GM21786 (cell line): ENCODE measurements around the gene DGKB.
"Not testable (repeated sequence)": the region's sequence is repeated elsewhere in the genome, so short reads cannot be mapped to it uniquely, and the experiment has no call there.

Source experiments
- ATAC-seq: cut with Tn5 transposase; IDR thresholded peaks from one replicate; pipeline ENCODE4 v1.9.1; 2021; ENCODE audit not compliant: unreplicated experiment

DGKB gene

DNA sequence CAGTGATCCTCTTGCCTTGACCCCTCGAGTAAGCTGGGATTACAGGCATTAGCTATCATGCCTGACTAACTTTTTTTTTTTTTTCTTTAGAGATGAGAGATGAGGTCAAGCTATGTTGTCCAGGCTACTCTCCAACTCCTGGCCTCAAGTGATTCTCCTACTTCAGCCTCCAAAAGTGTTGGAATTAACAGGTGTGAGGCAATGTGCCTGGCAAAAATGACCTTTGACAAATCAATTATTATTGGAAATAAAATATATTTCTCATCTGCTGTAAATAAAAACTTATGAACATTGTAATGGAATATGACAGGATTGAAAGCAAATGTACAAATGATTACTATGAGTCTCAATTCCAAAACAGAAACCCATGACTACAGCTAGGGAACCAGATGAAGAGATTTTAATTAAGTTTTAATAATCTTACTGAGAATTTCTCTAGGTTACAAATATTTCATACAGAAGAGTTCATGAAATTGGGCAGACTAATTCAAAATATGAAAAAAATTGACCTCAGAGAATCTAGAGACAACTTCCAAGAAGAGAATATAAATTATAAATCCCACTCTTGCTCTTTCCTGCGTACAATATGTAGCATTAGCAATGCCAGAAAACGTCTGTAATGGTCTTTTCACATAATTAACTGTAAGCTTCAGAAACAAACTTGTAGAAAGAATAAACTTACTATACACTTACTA is 414.7 kb downstream of the DGKB start:
- ATAC-seq: no peak

DNA sequence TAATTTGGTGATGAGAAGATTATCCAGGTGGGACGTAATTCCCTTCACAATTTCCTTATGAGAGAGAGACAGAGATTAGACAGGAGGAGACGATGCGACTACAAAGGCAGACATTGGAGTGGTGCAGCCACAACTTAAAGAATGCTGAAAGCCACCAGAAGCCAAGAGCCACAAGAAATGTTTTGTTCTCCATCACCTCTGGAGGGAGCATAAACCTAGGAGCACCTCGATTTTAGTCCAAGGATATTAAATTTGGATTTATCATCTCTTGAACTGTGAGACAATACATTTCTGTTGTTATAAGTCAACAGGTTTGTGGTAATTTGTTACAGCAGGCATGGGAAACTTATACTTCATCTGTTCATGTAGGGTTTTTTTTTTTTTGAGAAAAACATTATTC is 418.9 kb downstream of the DGKB start:
- ATAC-seq: no peak

DNA sequence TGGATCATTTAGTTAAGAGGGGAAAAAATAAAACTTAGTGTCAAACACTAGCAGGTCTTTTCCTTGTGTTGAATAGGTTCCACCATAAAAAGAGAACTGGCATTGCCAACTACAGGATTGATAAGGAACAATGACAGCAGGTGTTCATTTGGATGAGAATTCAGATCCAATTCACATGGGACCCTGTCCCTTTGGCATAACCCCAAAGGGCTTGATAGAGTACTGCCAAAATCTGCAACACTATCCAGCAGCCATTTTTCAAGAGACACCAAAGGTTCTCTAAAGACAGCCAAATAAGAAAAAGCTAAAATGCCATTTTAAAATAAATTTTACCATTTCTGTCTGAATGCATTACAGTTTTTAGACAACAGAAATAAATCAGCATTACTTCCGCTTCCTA is 422.3 kb downstream of the DGKB start:
- ATAC-seq: no peak

DNA sequence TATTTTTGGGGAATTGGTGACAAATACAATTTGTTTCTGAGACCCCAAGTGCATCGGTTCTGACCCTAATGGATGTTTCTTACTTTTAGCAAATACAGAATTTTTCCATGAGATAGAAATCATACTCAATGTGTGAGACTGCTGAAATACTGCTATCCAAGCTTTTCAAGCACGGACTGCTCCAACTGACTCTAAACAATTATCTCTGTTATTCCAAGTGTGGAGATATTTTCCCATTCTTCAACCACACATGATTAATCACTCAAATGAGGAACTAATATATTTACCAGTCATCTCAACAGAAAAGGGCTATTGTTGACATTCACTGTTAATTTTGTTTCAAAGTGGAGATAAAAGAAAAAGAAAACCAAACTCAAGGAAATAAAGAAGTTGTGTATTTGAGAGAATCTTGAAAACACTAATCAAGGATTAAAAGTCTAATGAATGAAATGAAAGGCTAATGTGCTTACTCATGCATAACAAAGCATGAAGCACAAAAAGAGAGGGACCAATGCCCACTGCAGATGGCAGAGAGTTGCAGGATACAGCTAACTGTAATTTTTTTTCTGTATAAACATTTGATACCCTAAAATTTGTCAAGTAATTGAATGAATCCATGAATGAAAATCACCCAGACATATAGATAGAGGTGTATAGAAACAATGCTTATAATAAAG is 423.6 kb downstream of the DGKB start:
- ATAC-seq: no peak

DNA sequence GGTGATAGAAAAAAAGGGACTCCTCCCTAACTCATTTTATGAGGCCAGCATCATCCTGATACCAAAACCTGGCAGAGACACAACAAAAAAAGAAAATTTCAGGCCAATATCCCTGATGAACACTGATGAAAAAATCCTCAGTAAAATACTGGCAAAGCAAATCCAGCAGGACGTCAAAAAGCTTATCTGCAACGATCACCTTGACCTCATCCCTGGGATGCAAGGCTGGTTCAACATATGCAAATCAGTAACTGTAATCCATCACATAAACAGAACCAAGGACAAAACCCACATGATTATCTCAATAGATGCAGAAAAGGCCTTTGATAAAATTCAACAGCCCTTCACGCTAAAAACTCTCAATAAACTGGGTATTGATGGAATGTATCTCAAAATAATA is 440.8 kb downstream of the DGKB start:
- not testable (repeated sequence) for ATAC-seq

DNA sequence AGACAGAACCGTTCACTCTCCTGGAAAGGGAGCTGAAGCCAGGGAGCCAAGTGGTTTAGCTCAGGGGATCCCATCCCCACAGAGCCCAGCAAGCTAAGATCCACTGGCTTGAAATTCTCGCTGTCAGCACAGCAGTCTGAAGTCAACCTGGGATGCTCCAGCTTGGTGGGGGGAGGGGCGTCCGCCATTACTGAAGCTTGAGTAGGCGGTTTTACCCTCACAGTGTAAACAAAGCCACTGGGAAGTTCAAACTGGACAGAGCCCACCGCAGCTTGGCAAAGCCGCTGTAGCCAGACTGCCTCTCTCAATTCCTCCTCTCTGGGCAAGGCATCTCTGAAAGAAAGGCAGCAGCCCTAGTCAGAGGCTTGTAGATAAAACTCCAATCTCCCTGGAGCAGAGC is 443.7 kb downstream of the DGKB start:
- ATAC-seq: not testable (repeated sequence)

DNA sequence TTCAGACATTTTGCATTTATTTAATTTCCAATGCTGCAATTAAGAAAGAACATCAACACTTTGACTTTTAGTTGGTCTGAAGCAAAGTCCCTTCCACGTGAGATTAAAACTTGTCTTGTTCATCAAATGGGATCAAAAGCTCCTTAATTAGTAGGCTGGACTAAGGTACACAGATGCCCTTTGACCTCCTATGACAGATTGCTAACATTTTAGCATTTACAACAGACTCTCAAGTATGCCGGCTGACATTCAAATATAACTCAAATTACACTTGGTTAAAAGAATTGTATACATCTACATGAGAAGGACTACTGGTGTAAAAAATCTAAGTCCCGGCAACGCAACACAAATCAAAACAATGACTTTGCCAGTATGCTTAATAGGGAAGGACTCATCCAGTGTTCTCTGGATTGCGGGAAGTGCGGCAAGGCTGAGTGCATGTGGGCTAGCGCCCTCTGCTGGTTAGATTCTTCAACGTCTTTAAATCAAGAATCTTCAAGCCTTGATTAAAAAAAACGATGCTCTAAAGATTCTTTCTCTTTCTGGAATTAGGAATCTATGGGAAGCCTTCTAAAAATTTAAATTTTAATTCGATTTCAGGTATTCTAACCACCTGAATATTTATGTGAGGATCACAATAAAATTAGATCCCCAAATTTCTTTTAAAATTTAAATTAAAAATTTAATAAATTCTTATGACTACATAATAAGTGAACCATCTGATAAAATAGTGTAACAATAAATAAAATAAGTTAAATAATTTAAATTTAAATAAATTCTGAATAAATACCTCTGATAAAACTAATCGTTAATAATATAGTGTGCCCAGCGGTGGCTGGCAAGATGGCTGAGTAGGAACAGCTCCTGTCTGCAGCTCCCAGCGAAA is 444.7 kb downstream of the DGKB start:
- peak; percentile 76 for ATAC-seq

DNA sequence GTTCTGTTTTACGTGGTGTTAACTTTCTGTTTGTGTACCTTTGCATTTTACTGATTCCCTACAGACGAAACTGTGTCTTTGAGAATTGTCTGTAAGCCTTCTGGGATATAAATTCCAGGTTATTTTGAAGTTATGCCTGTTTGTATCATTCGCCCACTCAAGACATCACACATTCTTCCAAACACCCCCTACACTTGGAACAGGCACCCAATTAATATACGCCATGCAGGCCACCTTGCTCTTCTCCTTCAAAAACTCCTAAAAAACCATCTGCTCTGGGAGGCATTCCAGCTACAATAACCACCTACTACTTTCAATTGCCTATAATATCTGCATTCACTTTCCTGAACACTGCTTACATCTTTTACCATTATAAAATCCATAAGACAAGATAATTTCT is 453.3 kb downstream of the DGKB start:
- ATAC-seq: no peak

DNA sequence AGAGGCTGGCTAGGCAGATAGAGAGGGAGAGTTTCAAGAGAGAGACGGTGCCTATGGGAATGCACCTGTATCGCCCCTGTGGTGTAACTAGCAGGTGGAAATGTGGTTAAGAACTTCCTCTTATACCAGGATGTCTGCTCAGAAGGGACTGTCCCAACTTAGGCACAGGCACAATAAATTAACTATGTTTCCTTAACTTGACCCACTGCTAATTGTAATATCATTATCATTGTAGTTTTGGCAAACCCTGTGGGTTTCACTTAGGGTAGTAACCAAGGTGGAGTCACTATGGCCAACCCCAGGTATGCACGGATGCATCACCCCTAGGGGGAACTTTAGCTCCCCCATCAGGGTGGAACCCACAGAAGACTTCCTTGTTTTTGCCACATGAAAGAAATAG is 455.7 kb downstream of the DGKB start:
- ATAC-seq: peak; percentile 80

DNA sequence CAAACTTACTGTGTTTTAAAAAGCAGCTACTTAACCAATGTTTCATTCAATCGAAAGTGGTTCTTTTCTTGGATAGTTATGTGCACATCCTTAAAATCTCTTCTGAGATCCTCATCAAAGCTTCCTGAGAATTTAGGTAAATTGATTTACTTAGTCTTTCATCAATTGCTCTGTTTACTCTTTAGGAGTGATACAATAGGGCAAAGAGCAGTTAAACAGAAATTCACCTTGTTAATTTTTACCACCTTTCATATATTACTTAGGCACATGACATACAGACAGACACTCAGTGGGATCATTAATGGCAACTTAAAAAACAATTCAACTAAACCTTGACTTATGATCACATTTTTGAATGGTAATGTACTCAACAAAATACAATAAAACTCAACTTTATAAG is 456.3 kb downstream of the DGKB start:
- no peak for ATAC-seq

DNA sequence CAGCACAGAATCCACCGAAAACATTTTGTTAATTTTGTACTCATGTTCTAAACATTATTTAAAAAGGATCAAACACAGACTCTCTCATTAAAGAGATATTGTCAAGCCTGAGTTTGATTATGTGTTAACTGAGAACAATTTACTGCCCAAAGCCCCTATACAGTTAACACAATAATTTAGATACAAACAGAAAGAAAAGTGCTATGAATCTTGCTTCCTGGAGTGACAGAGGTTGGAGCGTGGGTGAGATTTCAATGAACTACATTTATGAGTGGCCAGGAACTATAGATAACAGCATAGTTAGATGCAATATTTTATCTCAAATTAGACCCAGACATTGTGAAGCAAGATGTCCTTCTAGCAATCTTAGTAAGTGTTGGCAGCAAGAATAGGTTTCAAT is 464.2 kb downstream of the DGKB start:
- ATAC-seq: no peak

DNA sequence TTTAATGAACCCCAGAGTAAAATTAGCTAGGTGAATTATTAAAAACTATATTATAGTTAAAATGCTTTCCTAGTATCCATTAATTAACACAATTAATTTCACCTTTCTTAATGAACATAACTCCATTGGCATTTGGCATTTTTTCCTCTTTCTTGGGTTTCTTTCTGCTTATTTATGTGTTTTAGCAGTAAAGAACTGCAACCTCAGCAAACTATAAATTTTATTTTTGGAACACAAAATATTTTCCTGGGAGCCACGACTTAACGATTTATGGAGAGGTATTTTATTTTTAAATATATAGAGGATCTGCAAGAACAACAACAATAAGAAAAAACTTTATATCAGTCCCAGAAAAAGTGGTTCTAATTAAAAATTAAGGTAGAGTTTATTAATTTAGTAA is 465.7 kb downstream of the DGKB start:
- no peak for ATAC-seq

DNA sequence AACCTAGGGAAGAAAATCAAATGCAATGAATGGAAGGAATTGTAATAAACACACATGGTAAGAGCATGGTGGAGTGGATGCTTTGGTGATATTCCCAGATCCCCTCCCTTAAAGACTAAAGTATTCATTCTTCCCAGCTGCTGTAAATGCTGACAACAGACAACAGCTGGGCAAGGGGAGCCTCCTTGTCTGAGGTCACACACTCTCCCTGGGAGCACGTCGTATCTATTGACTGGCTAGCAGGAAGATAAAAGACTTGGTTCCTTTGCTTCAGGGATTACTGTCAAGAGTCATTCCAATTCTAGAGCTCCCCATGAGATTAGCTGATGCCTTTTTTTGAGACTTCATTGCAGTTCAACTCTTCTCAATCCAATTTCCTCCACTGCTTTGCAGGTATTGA is 469.6 kb downstream of the DGKB start:
- ATAC-seq: no peak

DNA sequence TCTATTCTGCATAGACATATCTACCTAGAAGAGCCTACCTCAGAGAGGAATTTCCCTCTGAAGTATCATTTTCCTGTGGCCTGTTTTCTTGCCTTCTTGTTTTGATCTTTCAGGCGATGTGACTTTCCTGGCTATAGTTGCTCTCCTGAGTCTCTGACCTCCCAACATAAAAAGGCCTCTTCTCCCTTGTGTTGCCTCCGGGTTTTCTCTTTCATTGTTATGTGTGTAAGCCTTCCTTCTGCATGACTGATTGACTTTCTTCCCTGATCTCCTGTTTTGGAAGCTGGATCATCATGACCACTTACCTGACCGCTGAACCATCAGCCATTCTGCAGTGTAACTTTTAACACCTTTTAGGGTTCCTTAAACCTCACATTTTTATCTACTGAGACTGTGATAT is 471.6 kb downstream of the DGKB start:
- no peak for ATAC-seq

DNA sequence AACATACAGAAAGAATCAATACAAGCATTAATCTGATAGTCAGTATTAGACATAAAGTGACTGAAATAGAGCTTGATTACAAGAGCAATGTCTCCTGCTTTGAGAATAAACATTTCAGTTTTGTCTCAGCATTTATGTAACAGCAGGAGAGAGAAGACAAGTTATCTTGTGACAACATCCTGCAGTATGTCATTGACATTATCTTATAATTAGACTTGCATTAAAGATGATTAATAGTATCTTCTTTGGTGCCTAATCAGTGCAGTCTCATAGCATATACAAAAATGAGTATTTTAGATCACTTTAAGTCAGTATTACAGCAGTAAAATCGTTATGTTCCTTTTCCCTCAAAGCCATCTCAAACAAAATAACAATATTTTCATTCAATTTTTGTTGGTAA is 477.0 kb downstream of the DGKB start:
- ATAC-seq: no peak

DNA sequence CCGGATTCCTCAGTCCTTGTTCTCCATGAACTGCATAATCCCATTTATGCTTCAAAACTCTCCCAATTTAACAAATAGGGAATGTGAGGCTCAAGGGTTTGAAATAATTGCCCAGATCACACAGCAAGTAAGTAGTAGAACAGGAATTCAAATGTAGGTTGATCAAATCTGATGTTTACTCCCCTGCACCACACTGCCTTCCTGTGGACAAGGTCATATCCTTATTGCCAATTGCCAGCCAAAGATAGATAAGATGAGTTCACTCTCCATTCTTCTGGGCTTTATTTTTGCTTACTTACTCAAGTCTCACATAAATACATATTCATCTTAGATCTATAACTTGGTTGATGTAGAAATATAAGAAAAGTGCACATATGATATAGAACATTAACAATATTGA is 477.9 kb downstream of the DGKB start:
- ATAC-seq: no peak

DNA sequence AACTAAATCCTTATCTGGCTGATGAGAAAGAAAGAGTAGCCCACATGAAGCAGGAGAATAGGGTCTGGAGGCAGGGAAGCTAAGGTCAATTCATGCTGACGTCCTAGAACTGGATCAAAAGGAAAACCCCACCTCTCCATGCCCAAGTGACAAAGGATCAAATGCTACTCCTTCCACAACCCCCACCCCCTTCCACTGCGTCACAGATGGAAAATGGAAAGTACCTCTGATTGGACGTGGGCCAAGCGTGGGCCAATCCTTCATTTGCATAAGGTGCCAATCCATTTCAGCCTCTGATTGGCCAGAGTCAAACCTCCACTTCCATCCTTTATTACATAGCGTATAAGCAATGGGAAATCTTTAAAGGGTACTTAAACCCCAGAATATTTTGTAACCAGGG is 481.8 kb downstream of the DGKB start:
- ATAC-seq: no peak

DNA sequence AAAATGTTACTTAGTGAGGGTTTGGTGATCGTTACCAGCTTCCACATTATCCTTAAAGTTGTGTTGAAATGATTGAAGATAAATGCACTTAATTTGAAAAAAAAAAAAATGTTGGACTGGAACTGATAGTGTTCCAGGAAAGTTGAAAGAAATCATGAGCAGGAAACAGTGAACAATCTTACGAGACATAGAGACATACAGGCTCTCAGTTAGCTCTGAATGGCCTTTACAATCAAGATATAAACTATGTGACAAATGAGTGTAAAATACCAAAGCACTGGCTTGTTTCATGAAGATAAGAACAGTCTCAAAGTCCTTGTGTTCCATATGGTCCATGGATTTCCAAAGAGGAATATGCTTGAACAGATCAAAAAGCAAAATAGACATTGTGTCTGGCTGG is 483.0 kb downstream of the DGKB start:
- no peak for ATAC-seq

DNA sequence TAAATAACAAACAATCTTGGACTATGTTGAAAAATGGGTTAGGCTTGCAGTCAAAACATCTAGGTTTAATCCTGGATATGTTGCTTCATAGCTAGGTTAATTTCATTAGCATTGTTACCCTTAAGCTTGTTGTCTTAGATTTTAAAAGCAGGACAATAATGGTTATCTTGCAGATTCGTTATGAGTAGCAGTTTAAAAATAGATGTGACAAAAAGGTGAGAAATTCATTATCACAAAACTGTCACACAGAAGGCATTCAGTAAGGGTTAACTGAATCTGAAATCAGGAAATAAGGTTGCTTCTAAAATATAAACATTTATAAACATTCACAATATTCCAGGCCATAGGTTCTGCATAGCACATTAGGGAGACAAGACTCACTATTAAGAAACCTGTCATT is 483.9 kb downstream of the DGKB start:
- ATAC-seq: no peak

DNA sequence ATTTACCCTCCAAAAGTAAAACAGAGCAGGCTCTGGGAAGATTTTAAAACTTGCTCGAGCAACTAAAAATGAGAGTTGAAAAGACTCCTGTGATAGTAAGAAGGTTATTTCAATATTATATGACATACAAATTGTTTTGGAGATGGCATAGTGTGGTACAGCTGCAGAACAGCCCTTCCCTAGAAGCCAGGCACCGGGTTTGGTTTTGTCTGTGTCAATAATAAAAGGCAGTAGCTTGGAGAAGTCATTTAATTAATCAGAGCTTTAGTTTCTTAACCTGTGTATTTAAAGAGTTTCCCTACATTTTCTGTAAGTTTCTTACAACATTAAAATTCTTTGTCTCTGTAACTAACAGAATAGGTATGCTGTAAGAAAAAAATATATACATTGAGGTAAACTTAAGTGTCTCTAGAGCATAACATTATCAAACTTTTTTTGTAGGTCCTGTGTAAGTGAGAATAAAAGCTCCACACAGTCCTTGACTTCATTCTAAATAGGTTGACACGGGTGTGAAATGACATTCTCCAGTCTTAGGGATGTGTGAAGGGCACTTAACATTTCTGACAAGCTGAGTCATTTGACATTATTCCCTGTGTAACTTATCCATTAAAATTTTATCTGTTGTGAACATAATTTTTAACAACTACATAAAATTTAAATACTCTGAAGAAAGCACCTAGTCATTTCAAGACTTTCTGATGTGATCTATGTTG is 488.1 kb downstream of the DGKB start:
- ATAC-seq: no peak

DNA sequence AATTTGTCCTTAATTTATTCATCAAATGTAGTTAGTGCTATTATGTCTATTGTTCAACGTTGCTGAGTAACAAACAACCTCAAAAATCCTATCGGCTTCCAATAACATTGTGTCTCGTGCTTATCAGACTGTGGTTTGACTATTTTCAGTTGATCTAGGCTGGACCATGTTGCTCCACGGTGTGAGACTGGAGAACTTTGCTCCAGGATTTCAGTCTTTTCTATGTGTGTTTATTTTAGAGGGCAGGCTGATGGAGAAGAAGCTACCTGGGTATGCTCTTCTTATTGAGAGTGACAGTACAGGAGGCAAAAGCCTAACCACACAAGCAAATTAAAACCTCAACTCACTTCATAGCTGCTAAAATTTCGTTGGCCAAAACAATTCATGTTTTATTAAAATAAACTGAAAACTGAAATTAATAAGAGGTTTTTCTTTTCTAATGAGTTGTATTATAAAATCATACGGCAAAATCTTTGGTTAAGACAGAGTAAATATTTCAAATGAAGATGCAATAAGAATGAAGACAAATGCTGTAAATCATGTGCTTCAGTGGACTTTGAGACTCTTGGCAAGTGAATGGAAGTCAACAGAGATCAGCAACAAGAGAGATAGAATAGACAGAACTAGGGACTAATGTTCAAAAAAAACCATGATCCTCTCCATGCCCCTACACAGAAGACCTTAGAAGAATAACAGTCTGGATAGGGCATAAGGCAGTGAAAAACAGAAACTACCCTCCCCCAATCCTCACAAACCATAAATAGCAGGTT is 495.1 kb downstream of the DGKB start:
- ATAC-seq: no peak
